GM12878 (cell line): ENCODE data around the gene HIRIP3. TPM values are rescaled to one million over a fixed set of nuclear protein-coding genes. Genes with fewer than 3 reads are reported as not detected.

Source experiments
- ATAC-seq: fragments of 200-7000 bp; cut with Tn5 transposase; 3 replicates; pipeline ENCODE4 v1.9.1; 2020; ENCODE audit warnings: mild to moderate bottlenecking, moderate library complexity
- BruUV-seq: library from RNA; stranded (reverse); fragments of 400-500 nt; replicated peaks from 2 replicates; lab custom pipeline; 2021; lab: Mats Ljungman, UMichigan
- CTCF ChIA-PET: fragments of 300-600 bp; sonication (Branson Sonifier 250); formaldehyde crosslinking; extraction: SDS; loops from one replicate; lab custom pipeline; 2021; ENCODE audit warnings: inconsistent platforms; lab: Yijun Ruan, JAX
- POLR2A ChIA-PET: fragments of 350-600 bp; formaldehyde crosslinking; extraction: SDS; loops from one replicate; lab custom pipeline; 2021; ENCODE audit warnings: inconsistent platforms; lab: Charles Lee
- RAD21 ChIA-PET: fragments of 300-600 bp; sonication (Branson Sonifier 250); formaldehyde crosslinking; loops from one replicate; lab custom pipeline; 2023; ENCODE audit warnings: antibody characterized with exemption; ENCODE audit not compliant: unreplicated experiment; lab: Charles Lee
- SMC1A ChIA-PET: fragments of 300-600 bp; sonication (Branson Sonifier 250); formaldehyde crosslinking; loops from one replicate; lab custom pipeline; 2023; ENCODE audit not compliant: unreplicated experiment, uncharacterized antibody; lab: Charles Lee
- DNase-seq: peaks from one replicate; pipeline ENCODE4 v3.0.0-alpha.2; 2011; ENCODE audit warnings: low read depth, low spot score
- FAIRE-seq: peaks from 3 replicates; lab custom pipeline; 2011; peaks lifted over from hg19 to GRCh38; lab: Jason Lieb, UNC
- H2AFZ ChIP-seq: 2 replicates; pipeline ENCODE4 v1.6.0; 2011; ENCODE audit warnings: low read depth, low read length, control low read depth; ENCODE audit not compliant: control insufficient read depth
- H3K27ac ChIP-seq: 2 replicates; pipeline ENCODE4 v1.5.1; 2011; ENCODE audit warnings: control low read depth; ENCODE audit not compliant: control insufficient read depth, insufficient read depth
- H3K27me3 ChIP-seq, 2 experiments: replicated peaks in 1 of 2; 2 replicates each; pipeline versions ENCODE4 v1.6.0 to v1.6.1; 2011; ENCODE audit warnings: low read length in 1 of 2; ENCODE audit not compliant: control insufficient read depth in 2 of 2, insufficient read depth in 2 of 2
- H3K36me3 ChIP-seq, 2 experiments: 2 replicates each; pipeline ENCODE4 v1.5.1; 2011; ENCODE audit warnings: low read length in 1 of 2; ENCODE audit not compliant: control insufficient read depth in 2 of 2, insufficient read depth in 2 of 2
- H3K4me1 ChIP-seq: 2 replicates; pipeline ENCODE4 v1.6.1; 2011; ENCODE audit warnings: mild to moderate bottlenecking, low read length, moderate library complexity, mixed read lengths; ENCODE audit not compliant: control insufficient read depth, insufficient read depth
- H3K4me2 ChIP-seq: 2 replicates; pipeline ENCODE4 v1.6.0; 2011; ENCODE audit warnings: control low read depth; ENCODE audit not compliant: control insufficient read depth, insufficient read depth
- H3K4me3 ChIP-seq: fragments of 200-600 bp; sonication (generic); 2 replicates; pipeline ENCODE4 v1.5.1; 2016
- H3K79me2 ChIP-seq: 2 replicates; pipeline ENCODE4 v1.6.0; 2011; ENCODE audit warnings: low read length; ENCODE audit not compliant: control insufficient read depth, insufficient read depth
- H3K9ac ChIP-seq: 2 replicates; pipeline ENCODE4 v1.8.0; 2011; ENCODE audit warnings: low read length, control low read depth, mixed read lengths; ENCODE audit not compliant: control insufficient read depth, insufficient read depth
- H3K9me3 ChIP-seq: replicated peaks from 3 replicates; pipeline ENCODE4 v1.5.1; 2011; ENCODE audit warnings: mild to moderate bottlenecking, low read length; ENCODE audit not compliant: control insufficient read depth, insufficient read depth
- H4K20me1 ChIP-seq: 2 replicates; pipeline ENCODE4 v1.6.0; 2011; ENCODE audit not compliant: control insufficient read depth, insufficient read depth
- ESRRA ChIP-seq: IDR thresholded peaks from 2 replicates; pipeline ENCODE4 v1.6.1; 2012; ENCODE audit warnings: mild to moderate bottlenecking, low read length, improper control_type of control experiment
- FOXK2 ChIP-seq: fragments of 450-650 bp; IDR thresholded peaks from 2 replicates; pipeline ENCODE4 v1.6.1; 2017; ENCODE audit warnings: mild to moderate bottlenecking, moderate library complexity
- MEF2A ChIP-seq: IDR thresholded peaks from 2 replicates; pipeline ENCODE4 v1.6.1; 2011; ENCODE audit warnings: low read depth, mild to moderate bottlenecking, low read length, moderate library complexity; ENCODE audit not compliant: insufficient read depth
- PAX5 ChIP-seq: IDR thresholded peaks from 2 replicates; pipeline ENCODE4 v1.6.1; 2011; ENCODE audit warnings: low read depth, low read length, borderline replicate concordance
- SMARCA5 ChIP-seq: fragments of 450-650 bp; IDR thresholded peaks from 2 replicates; pipeline ENCODE4 v1.6.1; 2017; ENCODE audit warnings: mild to moderate bottlenecking
- SUPT20H ChIP-seq: IDR thresholded peaks from 2 replicates; pipeline ENCODE4 v1.6.1; 2011; ENCODE audit warnings: low read depth, mild to moderate bottlenecking, low read length, moderate library complexity, borderline replicate concordance; ENCODE audit not compliant: control insufficient read depth
- WGBS: methylation state at CpG from one replicate; pipeline ENCODE4 v1.1.6; 2016; ENCODE audit warnings: low lambda C conversion rate; ENCODE audit not compliant: insufficient replicate concordance, insufficient coverage; ENCODE audit errors: missing lambda C conversion rate; 5-methylcytosine and 5-hydroxymethylcytosine counted together
- in situ Hi-C: fragments of 300-500 bp; cut with MboI; formaldehyde crosslinking; loops from 9 replicates; pipeline ENCODE4 v1.14.3; 2018; ENCODE audit warnings: mixed read lengths
- intact Hi-C: fragments of 100-400 bp; cut with micrococcal nuclease; formaldehyde crosslinking; loops from one replicate; pipeline ENCODE4 v1.14.2; 2022; ENCODE audit not compliant: unreplicated experiment
- polyA plus RNA-seq, 11 experiments: library from polyadenylated mRNA; depleted of rRNA in 4 of 11; unstranded in 6 of 11; stranded (reverse) in 5 of 11; fragments of >200 nt; fragmentation: Nextera tagmentation in 4 of 11; fragmentation: Illumina TruSeq in 1 of 11; extraction: Ambion mirVana in 4 of 11; extraction: Trizol in 1 of 11; gene quantifications; 1 replicate in 1 of 11; 2 replicates in 10 of 11; pipeline versions ENCODE4 v1.2.1 to v1.2.3, GENCODE V29; 2011 to 2016; ENCODE audit warnings: inconsistent platforms in 2 of 11, missing spikeins in 2 of 11, low read depth in 1 of 11
- total RNA-seq, 4 experiments: library from RNA; depleted of rRNA in 3 of 4; stranded (reverse); fragments of >200 nt in 3 of 4; fragmentation: Illumina TruSeq in 1 of 4; extraction: Trizol in 1 of 4; gene quantifications; 2 replicates each; pipeline versions ENCODE4 v1.2.1 to v1.2.3, GENCODE V29; 2013 to 2021

Gene HIRIP3
- total and polyA plus RNA-seq, 10 of the 15 experiments (the other 5 are each of a cell fraction or from before 2014, with no cell fraction given): 4.1 to 43.5 (median 23.9) TPM

DNA sequence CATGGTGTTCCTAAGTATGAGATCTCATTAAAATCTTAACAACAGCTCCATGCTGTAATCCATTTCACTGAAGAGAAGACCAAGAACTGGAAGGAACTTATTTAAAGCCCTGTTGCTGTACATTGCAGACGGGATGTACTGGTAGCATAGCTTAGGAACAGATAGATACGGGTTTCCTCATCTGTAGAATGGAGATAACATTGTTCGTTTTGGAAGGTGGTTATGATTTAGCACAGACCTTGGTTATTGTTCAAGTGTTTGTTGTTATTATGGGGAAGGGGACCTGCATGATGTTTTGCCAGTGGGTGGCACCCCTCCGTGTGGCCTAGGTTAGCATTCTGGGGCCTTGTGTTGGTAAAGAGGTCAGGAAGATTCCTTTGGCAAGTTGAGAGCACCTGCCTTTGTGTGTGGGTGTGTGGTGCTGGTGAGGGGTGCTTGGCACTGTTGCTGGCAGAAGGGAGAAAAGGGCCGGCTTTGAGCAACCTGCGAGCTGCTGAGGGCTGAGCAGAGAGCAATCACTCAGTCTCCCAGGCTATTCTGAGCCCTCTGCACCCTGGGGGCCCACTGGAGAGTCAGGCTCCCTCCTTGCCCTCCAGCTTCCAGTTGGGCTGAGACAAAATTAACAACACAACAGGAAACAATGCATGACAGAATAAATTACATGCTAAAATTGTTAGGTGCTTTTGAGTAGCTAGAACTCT is 19.5 kb downstream of the HIRIP3 start:
- SMC1A ChIA-PET: interaction anchor here (0.8 to 3.2 kb wide), 6 partner anchors 10 to 119 kb away, joined by 3 to 11 read pairs (median 3); partner anchors contain the start of gene TMEM219
- TF ChIP-seq FOXK2: no peak
- no peak for TF ChIP-seq PAX5
- no peak for TF ChIP-seq SUPT20H
- DNase-seq: no peak
- RAD21 ChIA-PET: interaction anchor here (0.8 kb wide), 1 partner anchor 128 kb away, joined by 5 read pairs; no protein-coding TSS in a partner anchor
- H3K27me3 ChIP-seq: no peaks in the 10 kb centered on the region
- 0 out of 3 replicates have a peak, but pooled peaks have one; percentile 4 for ATAC-seq
- no TSS peak for BruUV-seq
- H3K9ac ChIP-seq: peak overlapping the region; percentile 86
- CTCF ChIA-PET: interaction anchor here (0.5 to 2.8 kb wide), 17 partner anchors 13 to 1053 kb away, joined by 3 to 14 read pairs (median 4); partner anchors contain the start of genes INO80E, KCTD13 and TMEM219
- H3K27ac ChIP-seq: peak overlapping the region; percentile 32
- intact Hi-C loops: no loop called here
- 13% methylated on average over 6 of the region's 6 CpGs for WGBS
- H2AFZ ChIP-seq: no peak overlapping the region
- H3K36me3 ChIP-seq: peaks cover 14 to 15% of the 10 kb centered on the region in 2 experiments
- in situ Hi-C loops: no loop called here
- H3K4me2 ChIP-seq: peak overlapping the region; percentile 91
- H3K4me3 ChIP-seq: peak overlapping the region; percentile 99
- POLR2A ChIA-PET: interaction anchor here (0.6 to 6.0 kb wide), 8 partner anchors 10 to 85 kb away, joined by 3 to 53 read pairs (median 8); partner anchors contain the start of genes HIRIP3, INO80E and TMEM219
- no peaks in the 10 kb centered on the region; the same call in 2 of the 3 replicates for H3K9me3 ChIP-seq
- peak; percentile 68 for FAIRE-seq
- H3K4me1 ChIP-seq: peaks cover 9% of the 10 kb centered on the region
- H3K79me2 ChIP-seq: peaks cover 37% of the 10 kb centered on the region
- H4K20me1 ChIP-seq: no peaks in the 10 kb centered on the region

DNA sequence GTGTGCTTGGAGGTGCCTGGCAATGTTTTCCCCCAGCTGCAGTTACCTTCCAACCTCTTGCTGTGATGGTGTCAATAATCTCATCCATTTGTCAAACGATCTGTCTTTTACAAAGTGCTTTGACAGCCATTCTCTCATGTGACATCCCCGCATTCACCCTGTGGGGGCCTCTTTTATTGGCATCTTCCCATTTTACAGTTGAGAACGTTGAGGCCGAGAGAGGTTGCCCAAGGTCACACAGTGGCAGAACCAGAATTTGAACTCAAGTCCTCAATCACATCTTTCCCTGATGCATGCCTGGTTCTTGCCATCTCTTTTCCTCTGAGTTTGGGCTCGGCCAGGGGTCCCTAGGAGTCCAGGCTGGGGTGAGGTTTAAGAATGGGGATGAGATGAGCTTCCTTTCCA is 20.3 kb downstream of the HIRIP3 start:
- Histone ChIP-seq H3K9me3 (no peaks in the 10 kb centered on the region; the same call in 2 of the 3 replicates), H3K9ac (peak overlapping the region; percentile 86), H3K4me3 (peak overlapping the region; percentile 99), H3K36me3 (peaks cover 14% of the 10 kb centered on the region in 2 experiments), H4K20me1 (no peaks in the 10 kb centered on the region), H3K4me2 (peak overlapping the region; percentile 91), H2AFZ (no peak overlapping the region), H3K4me1 (peaks cover 9% of the 10 kb centered on the region), H3K27me3 (no peaks in the 10 kb centered on the region), H3K79me2 (peaks cover 37% of the 10 kb centered on the region), H3K27ac (peak overlapping the region; percentile 90; the same call in 1 of the 2 replicates)
- in situ Hi-C loops (no loop called here), intact Hi-C loops (no loop called here)
- ChIA-PET POLR2A (interaction anchor here (0.6 to 6.0 kb wide), 5 partner anchors 13 to 272 kb away, joined by 3 to 53 read pairs (median 8); partner anchors contain the start of genes HIRIP3, INO80E and TMEM219), RAD21 (interaction anchor here (0.5 kb wide), 1 partner anchor 93 kb away, joined by 3 read pairs; no protein-coding TSS in a partner anchor), CTCF (interaction anchor here (0.7 to 2.8 kb wide), 8 partner anchors 13 to 167 kb away, joined by 3 to 14 read pairs (median 5); partner anchors contain the start of genes KCTD13 and TMEM219), SMC1A (interaction anchor here (1.1 to 3.2 kb wide), 3 partner anchors 13 to 54 kb away, joined by 3 to 11 read pairs (median 4); partner anchors contain the start of gene TMEM219)
- no peak for FAIRE-seq
- TF ChIP-seq MEF2A: no peak
- peak; percentile 98 for TF ChIP-seq ESRRA
- TF ChIP-seq SMARCA5: peak; percentile 56; the same call in 1 of the 2 replicates
- no peak for ATAC-seq
- BruUV-seq: no TSS peak
- 21% methylated on average over 5 of the region's 5 CpGs for WGBS
- DNase-seq: no peak
